Stimulated activated effector memory CD8-positive, alpha-beta T cell treated with anti-CD3 and anti-CD28 coated beads, Interleukin-12 subunit alpha, Interleukin-12 subunit beta, amount 100 ng/mL, for 72 hours (primary cell): ENCODE measurements around the gene PRICKLE2.

Experiments
- ATAC-seq: fragments of 150-1000 bp; cut with Tn5 transposase; 2 replicates; pipeline ENCODE4 v1.10.0; 2021
- DNase-seq, 2 donors: peaks; one replicate each; pipeline ENCODE4 v3.0.0; 2021 to 2022; ENCODE audit warnings: low spot score in 2 of 2
- H3K27ac Mint-ChIP-seq: one replicate; pipeline ENCODE4 v1.8.0; 2022; ENCODE audit warnings: mild to moderate bottlenecking, mixed read lengths
- H3K36me3 Mint-ChIP-seq: one replicate; pipeline ENCODE4 v1.8.0; 2022; ENCODE audit warnings: mild to moderate bottlenecking, mixed read lengths
- H3K4me1 Mint-ChIP-seq: one replicate; pipeline ENCODE4 v1.8.0; 2022; ENCODE audit warnings: mixed read lengths
- H3K4me3 Mint-ChIP-seq: one replicate; pipeline ENCODE4 v1.8.0; 2022; ENCODE audit warnings: mild to moderate bottlenecking, mixed read lengths
- H3K9me3 Mint-ChIP-seq: one replicate; pipeline ENCODE4 v1.8.0; 2022; ENCODE audit warnings: mixed read lengths

Gene PRICKLE2

GRCh38 chr3:64148955-64149653 is 76.2 kb downstream of the PRICKLE2 start:
- DNase-seq: no peak
- Mint-ChIP-seq H3K36me3 (no peaks in the 10 kb centered on the region), H3K27ac (no peak overlapping the region), H3K4me1 (no peaks in the 10 kb centered on the region), H3K9me3 (no peaks in the 10 kb centered on the region), H3K4me3 (no peak overlapping the region)
- no peak for ATAC-seq

GRCh38 chr3:64147211-64147610 is 78.1 kb downstream of the PRICKLE2 start:
- DNase-seq (no peak), ATAC-seq (no peak)
- H3K9me3 Mint-ChIP-seq: no peaks in the 10 kb centered on the region
- no peak overlapping the region for H3K4me3 Mint-ChIP-seq
- H3K4me1 Mint-ChIP-seq: no peaks in the 10 kb centered on the region
- H3K36me3 Mint-ChIP-seq: no peaks in the 10 kb centered on the region
- no peak overlapping the region for H3K27ac Mint-ChIP-seq

- ATAC-seq (no peak), DNase-seq (no peak)
- H3K36me3 Mint-ChIP-seq: no peaks in the 10 kb centered on the region
- H3K4me1 Mint-ChIP-seq: no peaks in the 10 kb centered on the region
- no peak overlapping the region for H3K4me3 Mint-ChIP-seq
- no peak overlapping the region for H3K27ac Mint-ChIP-seq
- H3K9me3 Mint-ChIP-seq: no peaks in the 10 kb centered on the region
Observed at GRCh38 chr3:64145438-64145837, 79.8 kb downstream of the PRICKLE2 start.

GRCh38 chr3:64144241-64144900 is 80.9 kb downstream of the PRICKLE2 start:
- ATAC-seq (no peak), DNase-seq (no peak)
- H3K27ac Mint-ChIP-seq: no peak overlapping the region
- no peaks in the 10 kb centered on the region for H3K9me3 Mint-ChIP-seq
- no peaks in the 10 kb centered on the region for H3K36me3 Mint-ChIP-seq
- H3K4me1 Mint-ChIP-seq: no peaks in the 10 kb centered on the region
- H3K4me3 Mint-ChIP-seq: no peak overlapping the region

- no peak for ATAC-seq
- Mint-ChIP-seq H3K36me3 (no peaks in the 10 kb centered on the region), H3K4me3 (no peak overlapping the region), H3K27ac (no peak overlapping the region), H3K9me3 (no peaks in the 10 kb centered on the region), H3K4me1 (no peaks in the 10 kb centered on the region)
- DNase-seq: no peak
Observed at GRCh38 chr3:64143409-64144130, 81.7 kb downstream of the PRICKLE2 start.

GRCh38 chr3:64141476-64141875 is 83.8 kb downstream of the PRICKLE2 start:
- no peak for DNase-seq
- H3K9me3 Mint-ChIP-seq: no peaks in the 10 kb centered on the region
- H3K27ac Mint-ChIP-seq: no peak overlapping the region
- no peaks in the 10 kb centered on the region for H3K4me1 Mint-ChIP-seq
- ATAC-seq: no peak
- no peak overlapping the region for H3K4me3 Mint-ChIP-seq
- no peaks in the 10 kb centered on the region for H3K36me3 Mint-ChIP-seq

GRCh38 chr3:64140651-64141050 is 84.6 kb downstream of the PRICKLE2 start:
- ATAC-seq (no peak), DNase-seq (no peak)
- no peaks in the 10 kb centered on the region for H3K9me3 Mint-ChIP-seq
- no peaks in the 10 kb centered on the region for H3K36me3 Mint-ChIP-seq
- H3K4me3 Mint-ChIP-seq: no peak overlapping the region
- H3K27ac Mint-ChIP-seq: no peak overlapping the region
- no peaks in the 10 kb centered on the region for H3K4me1 Mint-ChIP-seq

GRCh38 chr3:64138656-64139375 is 86.5 kb downstream of the PRICKLE2 start:
- DNase-seq (no peak), ATAC-seq (no peak)
- no peak overlapping the region for H3K27ac Mint-ChIP-seq
- no peaks in the 10 kb centered on the region for H3K9me3 Mint-ChIP-seq
- no peaks in the 10 kb centered on the region for H3K36me3 Mint-ChIP-seq
- H3K4me1 Mint-ChIP-seq: no peaks in the 10 kb centered on the region
- H3K4me3 Mint-ChIP-seq: no peak overlapping the region

GRCh38 chr3:64138046-64138445 is 87.2 kb downstream of the PRICKLE2 start:
- no peaks in the 10 kb centered on the region for H3K4me1 Mint-ChIP-seq
- no peak overlapping the region for H3K4me3 Mint-ChIP-seq
- no peaks in the 10 kb centered on the region for H3K9me3 Mint-ChIP-seq
- H3K36me3 Mint-ChIP-seq: no peaks in the 10 kb centered on the region
- no peak for ATAC-seq
- DNase-seq: no peak
- no peak overlapping the region for H3K27ac Mint-ChIP-seq

- H3K4me1 Mint-ChIP-seq: no peaks in the 10 kb centered on the region
- H3K27ac Mint-ChIP-seq: no peak overlapping the region
- H3K9me3 Mint-ChIP-seq: no peaks in the 10 kb centered on the region
Observed at GRCh38 chr3:64134882-64135281, 90.4 kb downstream of the PRICKLE2 start.

GRCh38 chr3:64133987-64134386 is 91.3 kb downstream of the PRICKLE2 start:
- Mint-ChIP-seq H3K4me3 (no peak overlapping the region), H3K36me3 (no peaks in the 10 kb centered on the region), H3K27ac (no peak overlapping the region), H3K9me3 (no peaks in the 10 kb centered on the region), H3K4me1 (no peaks in the 10 kb centered on the region)
- no peak for ATAC-seq
- no peak for DNase-seq

More at GRCh38 chr3:64134882-64135281, 90.4 kb downstream of the PRICKLE2 start:
- no peak for DNase-seq
- Mint-ChIP-seq H3K36me3 (no peaks in the 10 kb centered on the region), H3K4me3 (no peak overlapping the region)
- ATAC-seq: no peak

GRCh38 chr3:64133272-64133671 is 92.0 kb downstream of the PRICKLE2 start:
- Mint-ChIP-seq H3K36me3 (no peaks in the 10 kb centered on the region), H3K4me1 (no peaks in the 10 kb centered on the region), H3K9me3 (no peaks in the 10 kb centered on the region), H3K4me3 (no peak overlapping the region), H3K27ac (no peak overlapping the region)
- ATAC-seq: no peak
- no peak for DNase-seq

GRCh38 chr3:64131725-64132469 is 93.4 kb downstream of the PRICKLE2 start:
- H3K4me1 Mint-ChIP-seq: no peaks in the 10 kb centered on the region
- no peak for ATAC-seq

GRCh38 chr3:64130436-64130835 is 94.8 kb downstream of the PRICKLE2 start:
- no peak for DNase-seq
- Mint-ChIP-seq H3K9me3 (no peaks in the 10 kb centered on the region), H3K27ac (no peak overlapping the region), H3K36me3 (no peaks in the 10 kb centered on the region), H3K4me1 (no peaks in the 10 kb centered on the region), H3K4me3 (no peak overlapping the region)
- ATAC-seq: no peak

More at GRCh38 chr3:64131725-64132469, 93.4 kb downstream of the PRICKLE2 start:
- DNase-seq: no peak
- Mint-ChIP-seq H3K27ac (no peak overlapping the region), H3K36me3 (no peaks in the 10 kb centered on the region), H3K9me3 (no peaks in the 10 kb centered on the region), H3K4me3 (no peak overlapping the region)

GRCh38 chr3:64129581-64129980 is 95.7 kb downstream of the PRICKLE2 start:
- H3K4me3 Mint-ChIP-seq: no peak overlapping the region
- H3K36me3 Mint-ChIP-seq: no peaks in the 10 kb centered on the region
- H3K4me1 Mint-ChIP-seq: no peaks in the 10 kb centered on the region
- H3K27ac Mint-ChIP-seq: no peak overlapping the region
- ATAC-seq (no peak), DNase-seq (no peak)
- no peaks in the 10 kb centered on the region for H3K9me3 Mint-ChIP-seq
